Right forelimb (tissue), 1 donor: ENCODE data around the gene TMSB15B.
A peak's percentile ranks its signal among the peaks of the same experiment; 100 is the strongest.
"Not testable (repeated sequence)": the region's sequence is repeated elsewhere in the genome, so short reads cannot be mapped to it uniquely, and the experiment has no call there.

Experiments used
- DNase-seq: peaks from one replicate; pipeline ENCODE4 v3.0.0-alpha.2; 2018

The TMSB15B gene

GRCh38 chrX:103962411-103963278, at the start of gene TMSB15B:
Gene TMSB15B (plus strand): TSS chrX:103962627.
- DNase-seq, result not testable (repeated sequence)

GRCh38 chrX:103913356-103914020, 48.9 kb upstream of the TMSB15B start:
- no peak for DNase-seq

GRCh38 chrX:103918050-103918449, 44.4 kb upstream of the TMSB15B start:
- peak; percentile 66 for DNase-seq

DNA sequence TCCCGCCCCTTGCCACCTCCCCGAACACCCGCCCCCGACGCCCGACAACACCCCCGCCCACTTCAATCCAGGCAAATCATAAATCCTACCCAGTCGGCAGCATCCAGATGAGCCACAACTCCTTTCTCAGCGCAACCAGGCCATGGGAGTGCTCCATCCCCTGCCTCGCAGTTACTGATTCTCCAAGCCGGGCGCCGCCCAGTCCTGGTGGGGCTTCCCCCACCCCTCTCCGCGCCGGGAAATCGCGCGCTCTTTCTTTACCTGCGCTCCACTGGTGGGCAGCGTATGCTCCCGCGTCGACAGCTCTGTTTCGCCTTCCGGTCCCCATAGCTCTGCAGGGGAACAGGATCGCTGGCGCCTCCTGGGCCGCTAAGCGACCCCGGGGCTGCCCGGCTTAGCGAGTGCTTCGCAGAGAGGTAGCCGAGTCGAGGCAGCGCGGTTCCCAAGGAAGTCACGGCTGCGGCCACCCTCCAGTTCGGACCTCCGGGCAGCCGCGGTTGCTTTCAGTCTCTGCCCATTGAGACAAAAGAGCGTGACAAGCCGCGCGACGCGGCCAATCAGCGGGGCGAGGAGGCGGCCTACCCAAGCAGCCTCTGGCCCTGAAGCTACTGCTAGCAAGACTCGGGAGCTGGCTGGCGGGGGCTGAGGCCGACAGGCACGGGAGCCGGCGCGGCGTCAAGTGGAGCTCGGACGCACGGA, 43.7 kb upstream of the TMSB15B start:
- DNase-seq, result peak; percentile 76

- no peak for DNase-seq
These were observed 43.2 kb upstream of the TMSB15B start for GRCh38 chrX:103919270-103919637.

DNA sequence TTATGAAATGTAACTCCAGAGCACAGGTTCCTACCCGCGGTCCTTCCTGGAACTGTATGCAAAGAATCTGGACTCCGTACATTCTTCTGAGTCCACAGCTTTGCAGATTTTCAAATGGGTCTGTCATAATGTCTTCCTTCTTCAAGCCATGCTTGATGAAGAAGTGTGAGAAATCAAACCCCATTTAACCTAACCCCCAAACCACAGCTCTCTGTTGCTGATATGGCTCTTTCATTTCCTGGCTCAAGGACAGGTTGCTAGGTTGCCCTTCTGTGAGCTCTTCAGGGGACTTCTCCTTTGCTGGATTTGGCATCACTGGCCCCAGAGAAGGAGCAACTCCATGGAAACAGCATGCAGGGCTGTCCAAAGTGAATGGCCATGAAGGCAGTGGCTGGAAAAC, 41.9 kb upstream of the TMSB15B start:
- DNase-seq, result not testable (repeated sequence)

- no peak for DNase-seq
These were observed 35.4 kb upstream of the TMSB15B start for GRCh38 chrX:103927030-103927429.

- no peak for DNase-seq
These were observed 34.8 kb upstream of the TMSB15B start for GRCh38 chrX:103927633-103928032.

GRCh38 chrX:103932133-103932532, 30.3 kb upstream of the TMSB15B start:
- no peak for DNase-seq

- not testable (repeated sequence) for DNase-seq
These were observed 22.2 kb upstream of the TMSB15B start for GRCh38 chrX:103940257-103940656.

DNA sequence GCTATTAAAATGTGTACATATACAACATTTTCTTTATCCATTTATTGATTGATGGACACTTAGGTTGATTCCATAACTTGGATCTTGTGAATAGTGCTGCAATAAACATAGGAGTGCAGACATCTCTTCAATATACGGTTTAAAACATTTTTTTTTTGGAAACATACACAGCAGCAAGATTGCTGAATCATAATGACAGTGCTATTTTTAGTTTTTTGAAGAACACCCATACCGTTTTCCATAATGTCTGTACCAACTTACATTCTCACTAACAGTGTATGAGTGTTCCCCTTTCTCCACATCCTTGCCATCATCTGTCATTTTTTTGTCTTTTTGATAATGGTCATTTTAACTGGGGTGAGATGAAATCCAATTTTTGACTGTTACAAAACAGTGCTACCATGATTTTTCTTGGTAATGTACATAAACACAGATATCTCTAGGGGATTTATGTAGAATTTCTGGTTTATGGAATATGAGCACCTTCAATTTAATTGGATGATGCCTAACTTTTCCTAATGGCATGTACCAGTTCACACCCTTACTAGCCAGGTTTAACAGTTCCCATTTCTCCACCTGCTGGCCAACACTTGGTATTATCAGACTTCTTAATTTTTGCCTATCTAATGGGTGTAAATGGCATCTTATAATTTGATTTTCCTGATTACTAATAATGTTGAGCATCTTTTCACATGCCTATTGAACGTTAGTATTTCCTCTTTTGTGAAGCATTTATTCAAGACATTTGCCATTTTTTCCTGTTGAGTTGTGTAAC, 21.0 kb upstream of the TMSB15B start:
- no peak for DNase-seq

GRCh38 chrX:103949506-103949905, 12.9 kb upstream of the TMSB15B start:
- DNase-seq, result no peak

GRCh38 chrX:103953353-103953752, 9.1 kb upstream of the TMSB15B start:
- DNase-seq, result no peak

DNA sequence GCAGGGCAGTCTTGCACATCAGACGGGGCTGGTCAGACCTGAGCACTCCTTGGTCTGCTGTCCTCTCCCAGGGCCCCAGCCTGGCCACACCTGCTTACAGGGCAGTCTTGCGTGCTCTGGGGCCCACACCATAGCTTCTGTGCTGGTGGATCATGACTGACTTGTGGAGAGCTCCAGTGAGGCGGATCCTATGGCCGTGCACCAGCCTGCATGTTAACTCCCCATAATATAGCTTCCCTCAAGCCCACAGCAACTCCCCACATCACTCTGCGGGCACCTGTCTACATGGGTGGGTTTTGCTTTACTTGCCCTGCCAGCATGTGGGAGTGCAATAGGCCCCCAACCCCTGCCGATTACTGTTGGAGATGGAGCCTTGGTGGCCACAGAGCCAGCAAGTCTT, 8.2 kb upstream of the TMSB15B start:
- no peak for DNase-seq

DNA sequence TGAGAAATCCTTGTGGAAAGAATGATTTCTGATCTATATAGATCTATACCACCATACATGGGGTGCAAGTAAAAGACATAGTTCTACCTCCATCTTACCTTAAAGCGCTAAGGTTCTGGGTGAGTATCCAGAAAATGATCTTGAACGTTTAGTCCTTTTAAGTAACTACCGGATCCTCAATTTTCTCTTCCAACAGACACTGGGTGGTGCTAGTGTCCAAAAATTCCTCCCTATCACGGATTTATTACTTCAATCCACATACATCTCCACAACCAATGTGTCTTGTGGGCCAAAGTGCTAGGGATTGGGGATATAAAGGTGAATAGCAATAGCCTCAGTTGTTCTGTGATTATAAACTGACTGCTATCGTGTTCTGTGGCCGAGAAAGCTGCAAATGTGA, 1.8 kb upstream of the TMSB15B start:
- DNase-seq, result not testable (repeated sequence)

GRCh38 chrX:103983508-103983907, 21.1 kb downstream of the TMSB15B start:
- DNase-seq, result not testable (repeated sequence)

- DNase-seq, result no peak
These were observed 36.8 kb downstream of the TMSB15B start for GRCh38 chrX:103999234-103999633.

DNA sequence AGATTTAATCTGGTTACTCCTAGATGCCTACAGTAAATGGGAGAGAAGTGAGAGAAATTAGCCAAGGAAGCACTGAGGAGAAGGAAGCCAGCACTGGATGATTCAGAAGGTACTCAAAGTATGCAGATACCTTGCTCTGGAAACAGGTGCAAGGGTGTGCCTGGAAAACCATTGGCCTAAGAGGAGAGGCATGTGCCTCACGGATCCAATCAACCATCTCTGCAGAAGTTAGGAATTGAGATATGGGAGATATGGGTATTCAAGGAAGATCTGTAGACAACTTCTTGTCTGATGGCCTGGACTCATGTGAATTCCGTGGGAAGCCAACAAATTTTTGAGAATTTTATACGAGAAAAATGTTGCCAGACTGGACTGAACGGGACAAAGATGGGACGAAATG, 46.4 kb downstream of the TMSB15B start:
- DNase-seq, result no peak

DNA sequence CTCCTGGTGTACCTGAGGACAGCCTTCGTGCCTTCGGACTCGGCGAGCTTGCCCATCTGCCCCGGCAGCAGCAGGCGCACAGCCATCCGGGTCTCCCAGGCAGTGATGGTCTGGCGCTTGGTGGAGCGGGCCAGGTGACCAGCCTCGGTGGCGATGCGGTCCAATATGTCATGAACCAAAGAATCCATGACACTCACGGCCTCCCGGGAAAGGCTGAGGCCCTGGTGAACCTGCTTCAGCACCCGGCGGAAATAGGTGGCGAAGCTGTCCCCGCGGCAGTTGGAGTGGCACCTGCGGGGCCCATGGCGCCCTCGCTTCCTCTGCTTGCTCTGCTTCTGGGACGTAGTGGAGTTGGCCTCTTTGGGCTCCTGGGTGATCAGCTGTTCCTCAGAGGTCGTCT, 50.7 kb downstream of the TMSB15B start:
- no peak for DNase-seq

DNA sequence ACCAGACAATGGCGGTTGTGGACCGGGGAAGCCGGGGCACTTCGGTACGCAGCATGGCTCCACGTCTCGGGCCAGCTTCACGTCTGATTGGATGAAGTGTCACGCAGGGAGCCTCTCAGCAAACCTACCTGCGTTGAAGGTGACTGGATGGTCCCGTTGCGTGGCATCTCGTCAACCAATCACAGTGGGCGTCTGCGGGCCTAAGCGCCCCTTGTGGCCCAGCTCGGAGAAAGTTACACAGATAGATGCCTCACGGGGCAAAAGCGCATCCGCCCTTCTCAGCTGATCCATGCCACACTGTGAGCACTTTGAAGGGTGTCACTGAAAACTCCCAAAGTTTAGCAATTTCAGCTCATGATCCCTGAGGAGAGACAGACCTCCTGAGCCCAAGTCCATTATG, 51.2 kb downstream of the TMSB15B start, which contains the start of gene H2BW1:
H2BW1 (minus strand) TSS at position 103 of the 400 bp plus-strand sequence. CDS start 132 bp downstream, outside the sequence.
- DNase-seq, result no peak

GRCh38 chrX:104015576-104015975, 53.1 kb downstream of the TMSB15B start:
- DNase-seq, result not testable (repeated sequence)
